DMS53 treated with DMSO at 0.1 percent for 48 hours (cell line): Measurements from ENCODE around the gene MAPK10.
"Not testable (repeated sequence)": the region's sequence is repeated elsewhere in the genome, so short reads cannot be mapped to it uniquely, and the experiment has no call there.

Source experiments
- DNase-seq: peaks from one replicate; lab custom pipeline; 2025; ENCODE audit not compliant: unreplicated experiment; lab: John Stamatoyannopoulos, UW

Gene MAPK10

DNA sequence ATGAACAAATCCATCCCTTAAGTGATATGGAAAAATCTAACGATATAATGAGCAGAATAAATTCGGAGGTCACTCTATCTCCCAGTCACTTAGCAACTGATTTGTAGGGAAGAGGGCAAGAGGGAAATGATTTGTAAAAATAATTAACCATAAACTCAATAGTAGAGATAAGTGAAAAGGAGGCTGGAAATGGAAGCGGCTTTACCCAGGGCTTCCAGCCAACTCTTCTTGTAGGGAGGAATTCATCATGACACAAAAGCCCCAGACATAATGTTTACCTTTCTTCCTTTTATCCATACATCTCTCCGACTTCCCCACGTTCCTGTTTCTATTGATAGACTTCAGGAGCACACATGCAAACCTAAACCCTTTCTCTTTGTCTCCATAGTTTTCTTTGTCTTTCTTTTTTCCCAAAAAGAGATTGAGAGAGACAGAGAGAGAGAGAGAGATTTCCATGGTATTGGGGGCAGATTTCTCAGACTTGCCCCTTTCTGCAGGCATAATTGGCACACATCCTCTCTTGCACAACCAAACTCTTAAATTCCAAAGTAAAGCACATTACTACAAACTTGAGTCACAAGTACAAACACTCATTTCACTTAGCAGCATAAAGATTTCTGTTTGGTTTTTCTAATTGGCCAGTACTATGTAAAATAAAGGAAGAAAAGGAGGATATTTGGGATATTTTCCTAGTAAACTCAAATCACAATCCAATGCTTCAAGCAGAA, 140.9 kb downstream of the MAPK10 start:
- DNase-seq = no peak

DNA sequence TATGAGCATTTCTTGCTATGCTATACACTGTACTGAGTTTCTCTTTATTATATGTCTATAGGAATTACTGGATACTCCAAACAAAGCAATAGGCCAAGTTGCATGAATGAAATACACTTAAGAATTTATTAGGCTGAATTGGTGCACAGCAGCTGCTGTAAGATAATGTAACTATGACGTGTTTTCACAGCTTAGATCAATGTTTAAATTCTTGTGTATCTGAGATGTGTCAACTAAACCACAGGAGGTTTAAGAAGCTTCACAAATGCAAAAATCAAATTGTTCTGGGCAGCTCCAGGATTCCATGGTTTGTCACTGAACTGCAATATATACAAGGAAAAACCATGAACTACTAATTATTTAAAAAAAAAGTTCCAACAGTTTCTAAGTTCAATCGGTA, 156.7 kb downstream of the MAPK10 start:
- no peak for DNase-seq

GRCh38 chr4:86185659-86186058, 174.2 kb downstream of the MAPK10 start:
- DNase-seq = no peak

GRCh38 chr4:86184901-86185285, 175.0 kb downstream of the MAPK10 start:
- DNase-seq = no peak

DNA sequence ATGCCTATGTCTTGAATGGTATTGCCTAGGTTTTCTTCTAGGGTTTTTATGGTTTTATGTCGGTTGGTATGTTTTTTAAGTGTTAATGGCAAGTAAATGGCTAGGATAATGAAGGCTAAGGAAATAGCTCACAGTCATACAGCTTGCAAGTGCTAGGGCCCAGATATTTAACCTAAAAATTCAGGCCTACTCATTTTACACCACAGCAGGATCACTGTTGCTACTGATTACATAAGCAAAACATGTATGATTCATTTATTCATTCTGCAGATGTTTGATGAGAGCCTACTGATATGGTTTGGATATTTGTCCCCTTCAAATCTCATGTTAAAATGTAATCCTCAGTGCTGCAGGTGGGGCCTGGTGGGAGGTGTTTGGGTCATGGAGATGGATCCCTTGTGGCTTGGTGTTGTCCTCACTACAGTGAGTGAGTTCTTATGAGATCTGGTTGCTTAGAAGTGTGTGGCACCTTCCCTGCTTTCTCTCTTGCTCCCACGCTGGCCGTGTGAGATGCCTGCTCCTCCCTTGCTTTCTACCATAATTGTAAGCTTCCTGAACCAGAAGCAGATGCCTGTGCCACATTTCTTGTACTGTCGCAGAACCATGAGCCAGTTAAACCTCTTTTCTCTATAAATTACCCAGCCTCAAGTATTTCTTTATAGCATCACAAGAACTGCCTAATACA, 175.5 kb downstream of the MAPK10 start:
- no peak for DNase-seq

- DNase-seq = no peak
Observed at GRCh38 chr4:86181585-86181984, 178.3 kb downstream of the MAPK10 start.

DNA sequence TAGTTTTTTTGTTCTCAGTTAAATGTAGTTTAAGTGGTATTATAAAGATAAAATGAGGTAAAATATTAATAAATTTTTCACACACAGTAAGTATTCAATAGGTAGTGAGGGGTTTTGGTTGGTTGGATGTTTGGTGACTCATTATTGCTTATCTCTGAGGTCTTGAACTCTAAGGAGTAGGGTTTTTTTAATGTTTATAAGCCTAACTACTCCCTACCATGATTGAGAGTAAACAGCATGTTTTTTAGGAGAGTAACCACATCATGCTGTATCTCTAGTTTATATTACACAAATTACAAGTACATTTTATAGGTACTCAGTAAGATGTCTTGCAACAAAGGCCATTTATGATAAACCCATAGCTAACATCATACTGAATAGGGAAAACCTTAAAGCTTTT, 181.6 kb downstream of the MAPK10 start:
- DNase-seq = no peak

DNA sequence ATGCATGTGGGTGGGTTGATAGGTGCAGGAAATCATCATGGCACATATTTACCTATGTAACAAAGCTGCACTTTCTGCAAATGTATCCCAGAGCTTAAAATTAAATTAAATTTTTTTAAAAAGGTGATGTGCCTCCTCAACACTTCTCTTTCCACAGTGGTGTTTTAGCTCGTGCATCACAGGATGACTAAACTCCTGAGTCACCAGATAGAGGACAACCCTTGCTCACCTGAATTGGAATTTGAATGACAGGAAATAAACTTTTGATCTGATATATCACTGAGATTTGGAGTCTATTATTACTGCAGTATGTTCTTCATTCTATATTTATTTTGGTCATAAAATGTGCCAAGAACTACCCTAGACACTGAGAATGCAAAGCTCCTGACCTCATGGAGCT, 185.3 kb downstream of the MAPK10 start:
- no peak for DNase-seq

- DNase-seq = not testable (repeated sequence)
Observed at GRCh38 chr4:86168335-86168734, 191.5 kb downstream of the MAPK10 start.

DNA sequence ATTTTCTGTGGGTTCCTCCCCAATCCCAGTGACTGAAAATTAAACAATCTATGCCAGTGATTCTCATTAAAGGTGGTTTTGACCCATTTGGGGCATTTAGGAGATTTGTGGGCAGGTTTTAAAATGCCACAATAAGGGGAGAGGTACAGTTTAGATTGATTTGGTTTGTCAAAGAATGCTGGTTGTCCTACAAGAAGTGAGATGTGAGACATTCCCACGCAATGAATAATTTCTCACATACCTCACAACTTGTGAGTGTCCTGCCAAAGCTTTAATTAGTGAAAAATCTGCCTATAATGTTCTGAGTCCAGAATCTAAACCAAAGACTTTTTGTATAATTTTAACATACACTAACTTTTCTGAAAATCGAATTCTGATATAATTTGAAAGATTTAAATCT, 199.4 kb downstream of the MAPK10 start:
- no peak for DNase-seq

- DNase-seq = no peak
Observed at GRCh38 chr4:86159216-86159615, 200.6 kb downstream of the MAPK10 start.

GRCh38 chr4:86156531-86156930, 203.3 kb downstream of the MAPK10 start:
- no peak for DNase-seq

- peak; percentile 4 for DNase-seq
Observed at GRCh38 chr4:86155766-86156165, 204.1 kb downstream of the MAPK10 start.

- no peak for DNase-seq
Observed at GRCh38 chr4:86152454-86152853, 207.4 kb downstream of the MAPK10 start.

DNA sequence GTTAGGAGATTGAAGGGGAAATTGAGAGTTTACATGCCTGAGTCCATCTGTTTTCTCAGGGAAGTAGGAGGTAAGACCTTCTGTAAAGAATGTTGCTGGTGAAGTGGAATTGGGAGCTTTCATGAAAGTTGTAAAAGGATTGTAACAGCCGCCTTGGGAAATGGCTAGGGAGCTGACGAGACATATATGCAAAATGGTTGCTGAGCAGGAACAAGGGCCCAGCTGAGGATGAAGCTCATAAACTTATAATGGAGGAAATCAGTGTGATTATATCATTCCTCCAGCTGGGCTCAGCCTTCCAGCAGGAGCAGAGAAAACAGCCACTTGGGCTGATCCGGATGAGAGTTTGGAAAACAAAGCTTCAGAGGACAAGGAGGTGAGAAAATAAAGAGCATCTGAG, 208.7 kb downstream of the MAPK10 start:
- no peak for DNase-seq

DNA sequence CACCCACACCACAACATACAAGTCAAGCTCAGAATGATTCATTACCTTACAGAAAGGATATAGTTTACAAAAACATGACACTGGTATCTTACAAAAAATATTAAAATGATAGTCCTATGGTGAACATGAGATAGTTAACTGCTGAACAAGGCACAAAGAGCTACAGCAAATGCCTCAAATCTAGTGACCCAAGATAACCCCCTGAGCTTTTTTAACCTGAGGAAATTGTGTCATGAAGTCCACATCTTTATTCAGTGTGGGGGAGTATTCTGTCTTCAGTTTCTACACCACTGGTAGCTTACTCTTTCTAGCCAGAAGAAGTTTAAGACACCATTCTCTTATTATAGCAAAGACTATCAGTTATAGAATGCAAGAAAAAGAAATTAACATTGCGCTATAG, 218.7 kb downstream of the MAPK10 start:
- DNase-seq = no peak

DNA sequence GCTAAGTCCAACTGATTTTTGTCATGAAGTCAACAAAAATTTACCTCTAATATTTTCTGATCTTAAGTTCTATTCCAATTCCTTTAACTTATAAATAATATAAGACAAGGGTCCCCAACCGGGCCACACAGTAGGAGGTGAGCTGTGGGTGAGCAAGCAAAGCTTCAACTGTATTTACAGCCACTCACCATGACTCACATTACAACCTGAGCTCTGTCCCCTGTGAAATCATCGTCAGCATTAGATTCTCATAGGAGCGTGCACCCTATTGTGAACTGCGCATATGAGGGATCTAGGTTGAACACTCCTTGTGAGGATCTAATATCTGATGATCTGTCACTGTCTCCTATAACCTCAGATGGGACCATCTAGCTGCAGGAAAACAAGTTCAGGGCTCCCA, 227.4 kb downstream of the MAPK10 start:
- no peak for DNase-seq

DNA sequence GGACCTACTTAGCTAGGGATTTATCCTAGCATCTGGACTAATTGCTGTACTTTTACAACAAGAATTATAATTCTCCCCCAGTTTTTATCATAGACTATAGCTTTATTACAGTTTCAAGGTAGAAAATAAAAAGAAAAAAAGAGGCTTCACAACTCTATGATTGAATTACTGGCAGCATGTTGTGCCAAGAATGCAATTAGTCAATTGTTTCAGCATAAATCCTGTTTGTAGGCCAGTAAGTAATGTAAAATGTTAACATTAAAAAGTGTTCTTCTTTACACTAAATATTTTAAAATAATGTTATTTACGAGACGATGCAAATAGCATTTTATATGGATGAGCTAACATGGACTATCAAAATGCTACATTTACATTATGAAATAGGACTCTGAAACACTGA, 228.4 kb downstream of the MAPK10 start:
- DNase-seq = no peak

DNA sequence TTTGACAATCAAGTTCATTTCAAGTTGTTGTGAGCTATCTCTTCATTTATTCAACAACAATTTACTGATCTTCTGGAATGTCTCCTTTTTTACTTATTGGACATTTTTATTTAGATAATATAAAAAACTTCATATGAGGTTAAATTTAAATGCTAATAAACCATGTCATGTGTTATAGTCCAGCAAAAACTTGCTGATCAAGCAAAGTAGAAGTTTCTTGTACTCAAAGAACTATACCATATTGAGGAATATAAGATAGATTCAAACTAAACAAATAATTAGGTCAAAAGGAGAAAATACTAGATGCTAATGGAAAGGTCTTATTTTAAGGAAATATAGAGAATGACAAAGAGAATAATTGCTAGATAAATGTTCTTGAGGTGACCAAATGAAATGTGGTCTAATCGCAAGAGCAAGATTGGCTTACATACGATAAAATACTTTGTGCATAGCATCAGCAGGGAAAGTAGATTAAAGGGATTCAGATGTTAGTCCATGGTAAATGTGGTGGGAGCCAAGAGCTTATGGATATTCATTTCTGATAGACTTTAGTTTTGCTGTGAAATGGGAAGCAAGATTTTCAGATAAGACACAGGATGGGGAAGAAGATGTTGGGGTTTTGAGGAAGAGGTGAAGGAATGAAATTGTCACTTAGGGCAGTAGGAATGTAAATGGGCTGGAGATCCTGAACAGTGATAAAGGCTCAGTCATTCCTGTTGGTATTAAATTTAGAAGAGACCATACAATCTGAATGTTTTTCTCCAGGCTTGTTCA, 229.5 kb downstream of the MAPK10 start:
- DNase-seq = no peak

DNA sequence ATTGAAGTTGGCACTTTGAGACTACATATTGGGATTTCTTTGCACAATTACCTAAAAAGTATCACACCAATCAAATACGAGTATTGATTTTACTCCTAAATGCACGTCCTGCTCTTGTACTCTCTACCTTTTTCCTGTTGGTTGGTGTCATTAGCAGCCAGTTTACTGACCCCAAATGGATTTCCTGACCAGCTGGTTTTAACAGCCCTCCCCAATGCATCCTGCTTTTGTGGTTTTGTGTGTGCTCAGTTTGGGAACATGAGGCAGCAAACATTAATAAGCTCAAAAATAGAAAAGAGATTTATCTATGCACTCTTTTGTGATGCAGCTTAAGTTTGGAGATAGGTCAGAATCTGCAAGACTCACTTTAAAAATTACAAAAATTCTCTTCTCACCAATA, 230.3 kb downstream of the MAPK10 start:
- DNase-seq = no peak

- no peak for DNase-seq
Observed at GRCh38 chr4:86122404-86122803, 237.4 kb downstream of the MAPK10 start.

DNA sequence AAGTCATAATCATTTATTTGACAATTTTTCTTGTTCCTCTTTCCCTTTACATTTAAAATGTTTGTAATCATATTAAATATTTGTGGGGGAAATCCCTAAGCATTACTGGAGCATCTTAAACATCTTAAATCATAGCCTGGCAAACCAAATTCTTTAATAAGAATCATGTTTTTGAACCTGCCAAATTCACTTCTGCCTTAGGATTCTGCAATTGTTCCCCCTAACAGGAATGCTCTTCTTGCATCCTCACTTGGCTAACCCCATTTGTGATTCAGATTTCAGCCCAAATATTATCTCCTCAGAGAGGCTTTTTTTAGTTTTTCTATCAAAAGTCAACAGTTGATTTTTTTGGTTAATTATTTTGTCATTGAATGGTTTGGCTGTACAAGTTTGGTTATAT, 241.1 kb downstream of the MAPK10 start:
- DNase-seq = no peak
